HG02798 (cell line): ENCODE data around the gene ABCC2.
"Not testable (repeated sequence)": the region's sequence is repeated elsewhere in the genome, so short reads cannot be mapped to it uniquely, and the experiment has no call there.

Experiments
- ATAC-seq: cut with Tn5 transposase; IDR thresholded peaks from one replicate; pipeline ENCODE4 v1.9.1; 2021; ENCODE audit warnings: mild to moderate bottlenecking; ENCODE audit not compliant: unreplicated experiment, poor library complexity

The ABCC2 gene

GRCh38 chr10:99880080-99880835 is 97.8 kb downstream of the ABCC2 start:
- no peak for ATAC-seq

- ATAC-seq: no peak
Measured at GRCh38 chr10:99881371-99881770, 98.9 kb downstream of the ABCC2 start.

GRCh38 chr10:99883523-99883922 is 101.1 kb downstream of the ABCC2 start:
- ATAC-seq: no peak

GRCh38 chr10:99888622-99889021 is 106.2 kb downstream of the ABCC2 start:
- ATAC-seq: no peak

GRCh38 chr10:99894613-99895012 is 112.2 kb downstream of the ABCC2 start:
- ATAC-seq: no peak

GRCh38 chr10:99895066-99895465 is 112.6 kb downstream of the ABCC2 start:
- ATAC-seq: not testable (repeated sequence)

- no peak for ATAC-seq
Measured at GRCh38 chr10:99895867-99896266, 113.4 kb downstream of the ABCC2 start.
